Kidney epithelial cell (primary cell): ENCODE data around the gene SHANK3. TPM values are rescaled to one million over a fixed set of nuclear protein-coding genes. Genes with fewer than 3 reads are reported as not detected.

ENCODE experiments used
- DNase-seq: peaks from one replicate; pipeline ENCODE4 v3.0.0-alpha.2; 2010; ENCODE audit warnings: low read depth
- H3K27me3 ChIP-seq: 2 replicates; pipeline ENCODE4 v1.6.0; 2011; ENCODE audit warnings: low read length; ENCODE audit not compliant: control insufficient read depth, insufficient read depth
- H3K36me3 ChIP-seq: 2 replicates; pipeline ENCODE4 v1.5.1; 2011; ENCODE audit warnings: low read length; ENCODE audit not compliant: control insufficient read depth, insufficient read depth
- H3K4me3 ChIP-seq: 2 replicates; pipeline ENCODE4 v1.5.1; 2011; ENCODE audit warnings: low read depth, mild to moderate bottlenecking, control low read depth, low read length
- total RNA-seq: library from RNA; depleted of rRNA; stranded (reverse); fragments of >200 nt; gene quantifications from 2 replicates; pipeline ENCODE4 v1.2.3, GENCODE V29; 2015
- TF ChIP-seq, protein P1 (sequence below): IDR thresholded peaks from 2 replicates; pipeline ENCODE4 v1.5.1; 2011; ENCODE audit warnings: mild to moderate bottlenecking, moderate library complexity, low read length, control low read depth, inconsistent platforms; ENCODE audit not compliant: insufficient read depth, poor library complexity, severe bottlenecking

Gene SHANK3
- total RNA-seq, 1 donor from 2014 or later: 3.8 TPM

DNA sequence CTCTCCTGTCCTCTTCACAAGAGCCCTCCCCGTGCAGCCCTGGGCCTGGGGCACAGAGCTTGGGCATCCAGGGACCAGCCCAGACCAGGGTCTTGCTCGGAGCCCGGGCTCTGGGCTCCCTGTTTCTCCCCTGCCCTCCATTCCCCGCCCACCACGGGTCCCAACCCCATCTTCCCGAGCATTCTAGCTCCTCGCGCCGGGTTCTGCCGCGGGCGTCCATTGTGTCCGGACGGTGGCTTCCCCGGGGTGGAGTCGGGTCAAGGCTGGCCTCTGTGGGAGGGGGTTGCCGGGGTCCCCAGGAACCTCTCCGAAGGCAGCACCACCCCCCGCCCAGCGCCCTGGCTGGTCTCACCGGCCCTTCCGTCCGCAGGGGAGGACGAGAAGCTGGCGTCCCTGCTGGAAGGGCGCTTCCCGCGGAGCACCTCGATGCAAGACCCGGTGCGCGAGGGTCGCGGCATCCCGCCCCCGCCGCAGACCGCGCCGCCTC lies 47.2 kb downstream of the SHANK3 start:
- TF ChIP-seq, protein P1, sequence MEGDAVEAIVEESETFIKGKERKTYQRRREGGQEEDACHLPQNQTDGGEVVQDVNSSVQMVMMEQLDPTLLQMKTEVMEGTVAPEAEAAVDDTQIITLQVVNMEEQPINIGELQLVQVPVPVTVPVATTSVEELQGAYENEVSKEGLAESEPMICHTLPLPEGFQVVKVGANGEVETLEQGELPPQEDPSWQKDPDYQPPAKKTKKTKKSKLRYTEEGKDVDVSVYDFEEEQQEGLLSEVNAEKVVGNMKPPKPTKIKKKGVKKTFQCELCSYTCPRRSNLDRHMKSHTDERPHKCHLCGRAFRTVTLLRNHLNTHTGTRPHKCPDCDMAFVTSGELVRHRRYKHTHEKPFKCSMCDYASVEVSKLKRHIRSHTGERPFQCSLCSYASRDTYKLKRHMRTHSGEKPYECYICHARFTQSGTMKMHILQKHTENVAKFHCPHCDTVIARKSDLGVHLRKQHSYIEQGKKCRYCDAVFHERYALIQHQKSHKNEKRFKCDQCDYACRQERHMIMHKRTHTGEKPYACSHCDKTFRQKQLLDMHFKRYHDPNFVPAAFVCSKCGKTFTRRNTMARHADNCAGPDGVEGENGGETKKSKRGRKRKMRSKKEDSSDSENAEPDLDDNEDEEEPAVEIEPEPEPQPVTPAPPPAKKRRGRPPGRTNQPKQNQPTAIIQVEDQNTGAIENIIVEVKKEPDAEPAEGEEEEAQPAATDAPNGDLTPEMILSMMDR: no peak
- H3K4me3 ChIP-seq: no peak overlapping the region
- H3K36me3 ChIP-seq: no peaks in the 10 kb centered on the region
- peaks cover 37% of the 10 kb centered on the region for H3K27me3 ChIP-seq
- DNase-seq: no peak

DNA sequence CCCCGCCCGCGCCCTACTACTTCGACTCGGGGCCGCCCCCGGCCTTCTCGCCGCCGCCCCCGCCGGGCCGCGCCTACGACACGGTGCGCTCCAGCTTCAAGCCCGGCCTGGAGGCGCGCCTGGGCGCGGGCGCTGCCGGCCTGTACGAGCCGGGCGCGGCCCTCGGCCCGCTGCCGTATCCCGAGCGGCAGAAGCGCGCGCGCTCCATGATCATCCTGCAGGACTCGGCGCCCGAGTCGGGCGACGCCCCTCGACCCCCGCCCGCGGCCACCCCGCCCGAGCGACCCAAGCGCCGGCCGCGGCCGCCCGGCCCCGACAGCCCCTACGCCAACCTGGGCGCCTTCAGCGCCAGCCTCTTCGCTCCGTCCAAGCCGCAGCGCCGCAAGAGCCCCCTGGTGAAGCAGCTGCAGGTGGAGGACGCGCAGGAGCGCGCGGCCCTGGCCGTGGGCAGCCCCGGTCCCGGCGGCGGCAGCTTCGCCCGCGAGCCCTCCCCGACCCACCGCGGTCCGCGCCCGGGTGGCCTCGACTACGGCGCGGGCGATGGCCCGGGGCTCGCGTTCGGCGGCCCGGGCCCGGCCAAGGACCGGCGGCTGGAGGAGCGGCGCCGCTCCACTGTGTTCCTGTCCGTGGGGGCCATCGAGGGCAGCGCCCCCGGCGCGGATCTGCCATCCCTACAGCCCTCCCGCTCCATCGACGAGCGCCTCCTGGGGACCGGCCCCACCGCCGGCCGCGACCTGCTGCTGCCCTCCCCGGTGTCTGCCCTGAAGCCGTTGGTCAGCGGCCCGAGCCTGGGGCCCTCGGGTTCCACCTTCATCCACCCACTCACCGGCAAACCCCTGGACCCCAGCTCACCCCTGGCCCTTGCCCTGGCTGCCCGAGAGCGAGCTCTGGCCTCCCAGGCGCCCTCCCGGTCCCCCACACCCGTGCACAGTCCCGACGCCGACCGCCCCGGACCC lies 48.0 kb downstream of the SHANK3 start:
- TF ChIP-seq, protein P1: no peak

DNA sequence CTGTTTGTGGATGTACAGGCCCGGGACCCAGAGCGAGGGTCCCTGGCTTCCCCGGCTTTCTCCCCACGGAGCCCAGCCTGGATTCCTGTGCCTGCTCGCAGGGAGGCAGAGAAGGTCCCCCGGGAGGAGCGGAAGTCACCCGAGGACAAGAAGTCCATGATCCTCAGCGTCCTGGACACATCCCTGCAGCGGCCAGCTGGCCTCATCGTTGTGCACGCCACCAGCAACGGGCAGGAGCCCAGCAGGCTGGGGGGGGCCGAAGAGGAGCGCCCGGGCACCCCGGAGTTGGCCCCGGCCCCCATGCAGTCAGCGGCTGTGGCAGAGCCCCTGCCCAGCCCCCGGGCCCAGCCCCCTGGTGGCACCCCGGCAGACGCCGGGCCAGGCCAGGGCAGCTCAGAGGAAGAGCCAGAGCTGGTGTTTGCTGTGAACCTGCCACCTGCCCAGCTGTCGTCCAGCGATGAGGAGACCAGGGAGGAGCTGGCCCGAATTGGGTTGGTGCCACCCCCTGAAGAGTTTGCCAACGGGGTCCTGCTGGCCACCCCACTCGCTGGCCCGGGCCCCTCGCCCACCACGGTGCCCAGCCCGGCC lies 48.7 kb downstream of the SHANK3 start:
- H3K4me3 ChIP-seq: no peak overlapping the region
- TF ChIP-seq, protein P1: no peak
- H3K27me3 ChIP-seq: peaks cover 34% of the 10 kb centered on the region
- no peak for DNase-seq
- no peaks in the 10 kb centered on the region for H3K36me3 ChIP-seq

More for the DNA sequence above, 48.0 kb downstream of the SHANK3 start:
- H3K4me3 ChIP-seq: no peak overlapping the region
- no peak for DNase-seq
- peaks cover 37% of the 10 kb centered on the region for H3K27me3 ChIP-seq
- no peaks in the 10 kb centered on the region for H3K36me3 ChIP-seq

DNA sequence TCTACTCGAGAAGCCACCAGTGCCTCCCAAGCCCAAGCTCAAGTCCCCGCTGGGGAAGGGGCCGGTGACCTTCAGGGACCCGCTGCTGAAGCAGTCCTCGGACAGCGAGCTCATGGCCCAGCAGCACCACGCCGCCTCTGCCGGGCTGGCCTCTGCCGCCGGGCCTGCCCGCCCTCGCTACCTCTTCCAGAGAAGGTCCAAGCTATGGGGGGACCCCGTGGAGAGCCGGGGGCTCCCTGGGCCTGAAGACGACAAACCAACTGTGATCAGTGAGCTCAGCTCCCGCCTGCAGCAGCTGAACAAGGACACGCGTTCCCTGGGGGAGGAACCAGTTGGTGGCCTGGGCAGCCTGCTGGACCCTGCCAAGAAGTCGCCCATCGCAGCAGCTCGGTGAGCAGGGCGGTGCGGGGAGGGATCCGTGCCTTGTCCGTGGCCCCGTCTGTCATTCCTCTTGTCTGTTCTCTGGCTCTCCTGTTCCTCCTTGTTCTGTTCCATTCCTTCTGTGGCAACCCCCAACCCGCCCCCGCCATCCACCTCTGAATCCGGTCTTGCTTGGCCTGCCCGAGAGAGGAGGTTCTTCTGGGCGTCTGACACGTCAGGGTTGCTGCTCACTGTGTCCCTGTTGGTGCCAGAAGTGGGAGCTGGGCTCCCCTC lies 49.6 kb downstream of the SHANK3 start:
- no peaks in the 10 kb centered on the region for H3K36me3 ChIP-seq
- peaks cover 34% of the 10 kb centered on the region for H3K27me3 ChIP-seq
- H3K4me3 ChIP-seq: no peak overlapping the region
- DNase-seq: no peak
- TF ChIP-seq, protein P1: no peak

Other genes with a start within 250 kb of the SHANK3 start
- 96.6 and 127 TPM in 2 replicates for gene SBF1, start 197.8 kb upstream of the SHANK3 start, total RNA-seq
- gene ADM2, start 191.3 kb upstream of the SHANK3 start, total RNA-seq: 27.3 and 29.0 TPM in 2 replicates
- gene MIOX, start 186.0 kb upstream of the SHANK3 start, total RNA-seq: 0.68 and 1.8 TPM in 2 replicates
- gene LMF2, start 165.1 kb upstream of the SHANK3 start, total RNA-seq: 48.3 and 75.4 TPM in 2 replicates
- 41.3 and 50.2 TPM in 2 replicates for gene NCAPH2, start 164.6 kb upstream of the SHANK3 start, total RNA-seq
- 2.3 and 5.7 TPM in 2 replicates for gene SCO2, start 147.2 kb upstream of the SHANK3 start, total RNA-seq
- gene TYMP, start 142.8 kb upstream of the SHANK3 start, total RNA-seq: 53.1 and 63.5 TPM in 2 replicates
- gene KLHDC7B, start 126.9 kb upstream of the SHANK3 start, total RNA-seq: 16.3 and 20.1 TPM in 2 replicates
- gene SYCE3, start 109.9 kb upstream of the SHANK3 start, total RNA-seq: 0.71 TPM in 1 of 2 replicates, not detected in the other
- gene CPT1B, start 94.4 kb upstream of the SHANK3 start, total RNA-seq: 2.1 and 5.8 TPM in 2 replicates
- 59.1 and 81.1 TPM in 2 replicates for gene CHKB, start 90.0 kb upstream of the SHANK3 start, total RNA-seq
- gene MAPK8IP2, start 72.0 kb upstream of the SHANK3 start, total RNA-seq: 0.84 and 1.0 TPM in 2 replicates
- 42.7 and 63.8 TPM in 2 replicates for gene ARSA, start 44.7 kb upstream of the SHANK3 start, total RNA-seq
- gene ACR, start 65.4 kb downstream of the SHANK3 start, total RNA-seq: not detected in 2 replicates
- 18.3 and 26.9 TPM in 2 replicates for gene RABL2B, start 110.8 kb downstream of the SHANK3 start, total RNA-seq